Immature natural killer cell (primary cell): ENCODE measurements around the gene MYH15. TPM values are rescaled to one million over a fixed set of nuclear protein-coding genes. Genes with fewer than 3 reads are reported as not detected.

Experiments used
- DNase-seq, 3 donors: peaks; one replicate each; pipeline ENCODE4 v3.0.0; 2022; ENCODE audit warnings: mixed read lengths in 1 of 3
- H3K27ac Mint-ChIP-seq, 6 donors: one replicate each; pipeline ENCODE4 v1.8.0; 2020; ENCODE audit warnings: mixed read lengths in 6 of 6, mild to moderate bottlenecking in 5 of 6, inconsistent platforms in 4 of 6, moderate library complexity in 3 of 6
- H3K27me3 Mint-ChIP-seq, 3 donors: one replicate each; pipeline ENCODE4 v1.8.0; 2020 to 2021; ENCODE audit warnings: low read depth in 3 of 3, mild to moderate bottlenecking in 3 of 3, mixed read lengths in 3 of 3, moderate library complexity in 3 of 3, inconsistent platforms in 1 of 3
- H3K36me3 Mint-ChIP-seq, 3 donors: one replicate each; pipeline ENCODE4 v1.8.0; 2020; ENCODE audit warnings: mixed read lengths in 3 of 3, inconsistent platforms in 2 of 3, mild to moderate bottlenecking in 2 of 3
- H3K4me1 Mint-ChIP-seq, 2 donors: one replicate each; pipeline ENCODE4 v1.8.0; 2020; ENCODE audit warnings: inconsistent platforms in 2 of 2, mild to moderate bottlenecking in 2 of 2, mixed read lengths in 2 of 2, moderate library complexity in 1 of 2
- H3K4me3 Mint-ChIP-seq, 5 donors: one replicate each; pipeline ENCODE4 v1.8.0; 2020; ENCODE audit warnings: mild to moderate bottlenecking in 5 of 5, mixed read lengths in 5 of 5, inconsistent platforms in 3 of 5, moderate library complexity in 3 of 5
- H3K9me3 Mint-ChIP-seq, 6 donors: one replicate each; pipeline ENCODE4 v1.8.0; 2020; ENCODE audit warnings: mild to moderate bottlenecking in 6 of 6, mixed read lengths in 6 of 6, inconsistent platforms in 4 of 6, moderate library complexity in 3 of 6
- polyA plus RNA-seq, 3 donors: library from polyadenylated mRNA; unstranded; fragments of 300-500 nt; fragmentation: Illumina TruSeq; gene quantifications; one replicate each; pipeline ENCODE4 v1.2.3, GENCODE V29; 2021

The MYH15 gene
- polyA plus RNA-seq, 3 donors from 2014 or later, result not detected

DNA sequence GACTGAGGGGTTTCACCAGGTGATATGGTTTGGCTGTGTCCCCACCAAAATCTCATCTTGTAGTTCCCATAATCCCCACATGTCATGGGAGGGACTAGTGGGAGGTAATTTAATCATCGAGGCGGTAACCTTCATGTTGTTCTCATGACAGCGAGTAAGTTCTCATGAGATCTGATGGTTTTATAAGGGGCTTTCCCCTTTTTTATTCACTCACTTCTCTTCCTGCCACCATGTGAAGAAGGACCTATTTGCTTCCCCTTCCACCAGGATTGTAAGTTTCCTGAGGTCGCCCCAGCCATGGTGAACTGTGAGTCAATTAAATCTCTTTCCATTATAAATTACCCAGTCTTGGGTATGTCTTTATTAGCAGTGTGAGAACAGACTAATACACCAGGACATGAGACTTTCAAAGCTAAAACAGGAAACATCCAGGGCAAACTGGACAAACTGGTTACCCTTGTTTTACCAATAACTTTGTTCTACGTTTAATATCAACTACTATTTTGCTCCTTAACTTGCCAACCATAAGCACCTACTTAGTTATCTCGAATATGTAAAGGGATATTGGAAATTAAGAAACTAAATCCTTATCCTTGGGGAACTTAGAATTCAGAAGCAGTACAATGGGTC is 98.2 kb downstream of the MYH15 start:
- H3K4me1 Mint-ChIP-seq, result no peaks in the 10 kb centered on the region
- no peaks in the 10 kb centered on the region for H3K9me3 Mint-ChIP-seq
- no peak for DNase-seq
- H3K27me3 Mint-ChIP-seq, result no peaks in the 10 kb centered on the region
- H3K4me3 Mint-ChIP-seq, result no peak overlapping the region
- no peak overlapping the region for H3K27ac Mint-ChIP-seq
- no peaks in the 10 kb centered on the region for H3K36me3 Mint-ChIP-seq

DNA sequence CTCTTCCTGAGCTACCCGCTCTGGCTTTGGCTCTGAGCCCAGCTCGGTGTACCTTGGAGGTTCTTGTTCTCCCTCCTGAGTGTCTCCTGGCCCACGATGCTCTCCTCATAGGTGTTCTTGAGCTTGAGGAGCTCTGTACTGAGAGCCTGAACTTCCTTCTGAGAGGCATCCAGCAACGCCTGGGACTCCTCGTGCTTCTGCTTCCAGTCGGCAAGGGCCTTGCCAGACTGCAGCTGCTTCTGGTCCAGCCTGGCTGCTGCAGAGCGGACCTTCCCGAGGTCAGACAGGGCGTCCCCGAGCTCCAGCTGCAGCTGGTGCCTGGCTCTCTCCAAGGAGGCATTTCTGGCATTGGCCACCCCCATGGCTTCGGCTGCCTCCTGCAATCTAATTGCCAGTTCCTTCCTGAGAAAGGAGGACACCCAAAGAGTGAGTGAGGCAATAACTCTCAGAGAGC is 99.8 kb downstream of the MYH15 start:
- no peak for DNase-seq
- Mint-ChIP-seq H3K4me3 (no peak overlapping the region), H3K36me3 (no peaks in the 10 kb centered on the region), H3K9me3 (no peaks in the 10 kb centered on the region), H3K27me3 (no peaks in the 10 kb centered on the region), H3K4me1 (peaks cover 4 to 5% of the 10 kb centered on the region in 2 donors), H3K27ac (no peak overlapping the region)

DNA sequence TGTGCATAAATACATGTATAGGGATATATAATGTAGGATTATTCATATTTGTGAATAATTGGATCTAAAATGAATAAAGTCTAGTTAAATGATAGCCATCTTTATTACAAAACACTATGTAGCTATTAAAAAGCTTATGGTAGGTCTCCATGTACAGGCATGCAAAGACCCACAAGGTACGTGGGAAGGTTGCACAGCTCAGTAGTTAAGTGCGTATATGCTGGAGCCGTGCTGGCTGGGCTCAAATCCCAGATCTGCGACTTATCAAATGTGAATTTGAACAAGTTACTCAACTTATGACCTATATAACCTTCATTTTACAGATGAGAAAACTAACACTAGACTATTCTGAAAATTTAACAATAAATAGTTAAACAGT is 100.6 kb downstream of the MYH15 start:
- H3K27me3 Mint-ChIP-seq, result no peaks in the 10 kb centered on the region
- no peaks in the 10 kb centered on the region for H3K36me3 Mint-ChIP-seq
- H3K4me3 Mint-ChIP-seq, result no peak overlapping the region
- H3K27ac Mint-ChIP-seq, result no peak overlapping the region
- no peaks in the 10 kb centered on the region for H3K9me3 Mint-ChIP-seq
- no peak for DNase-seq
- H3K4me1 Mint-ChIP-seq, result peaks cover 4 to 5% of the 10 kb centered on the region in 2 donors

DNA sequence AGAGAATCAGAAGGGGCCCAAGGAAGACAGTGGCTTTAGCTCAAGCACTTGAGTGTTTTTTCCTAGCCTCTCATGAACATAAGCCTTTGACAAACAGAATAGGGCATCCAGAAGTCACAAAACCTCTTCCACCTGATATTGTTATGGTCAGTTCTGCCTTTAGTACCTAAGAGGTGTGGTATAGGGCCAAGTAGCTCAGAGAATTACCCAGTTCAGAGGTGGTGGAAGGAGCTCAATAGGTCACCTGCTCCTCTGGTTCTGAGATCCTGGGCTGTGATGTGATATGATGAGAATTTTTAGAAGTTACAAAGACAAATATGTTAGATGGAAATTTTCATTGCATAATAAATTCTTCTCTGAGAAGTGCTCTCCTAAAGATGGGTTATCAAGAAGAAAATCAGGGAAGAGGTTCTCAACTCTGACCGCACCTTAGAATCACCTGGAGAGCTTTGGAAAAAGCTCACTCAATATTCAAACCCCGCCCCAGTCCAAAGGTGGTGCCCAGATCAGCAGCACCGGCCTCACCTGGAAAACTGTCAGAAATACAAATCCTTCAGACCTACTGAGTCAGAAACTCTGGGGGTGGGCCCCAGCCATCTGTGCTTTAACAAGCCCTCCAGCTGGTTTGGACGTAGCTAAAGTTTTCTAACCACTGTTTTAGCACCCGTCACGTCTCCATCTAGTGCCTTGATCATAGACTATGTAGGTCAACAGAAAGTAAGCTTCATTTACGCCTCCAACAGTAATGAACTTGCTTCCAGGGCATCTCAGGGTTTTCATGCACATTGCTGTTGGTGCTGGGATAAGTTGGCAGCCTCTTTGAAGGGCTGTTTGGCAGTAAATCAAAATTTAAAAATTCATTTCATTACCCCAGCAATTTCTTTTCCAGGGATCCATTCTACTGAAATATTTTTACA is 101.3 kb downstream of the MYH15 start:
- Mint-ChIP-seq H3K27me3 (no peaks in the 10 kb centered on the region), H3K9me3 (no peaks in the 10 kb centered on the region), H3K27ac (no peak overlapping the region), H3K4me3 (no peak overlapping the region), H3K4me1 (peaks cover 4 to 5% of the 10 kb centered on the region in 2 donors), H3K36me3 (no peaks in the 10 kb centered on the region)
- DNase-seq, result no peak

DNA sequence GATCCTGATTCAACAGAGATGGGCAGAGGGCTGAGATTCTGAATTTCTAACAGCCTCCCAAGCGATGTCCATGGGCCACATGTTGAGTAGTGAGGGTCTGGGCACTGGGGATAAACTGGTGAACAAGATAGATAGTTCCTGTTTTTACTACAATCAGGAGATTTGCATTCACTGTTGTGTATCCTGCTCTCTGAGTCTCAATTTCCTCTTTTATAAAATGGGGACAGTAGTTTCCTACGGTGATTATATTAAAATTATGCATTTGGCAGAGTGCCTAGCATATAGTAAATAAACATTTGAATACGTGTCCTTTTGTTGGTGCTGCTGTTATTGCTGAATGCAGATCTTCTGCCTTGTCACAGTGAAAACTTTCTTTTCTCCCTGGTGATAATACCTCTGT is 102.5 kb downstream of the MYH15 start:
- Mint-ChIP-seq H3K4me1 (peaks cover 4 to 5% of the 10 kb centered on the region in 2 donors), H3K36me3 (no peaks in the 10 kb centered on the region), H3K27me3 (no peaks in the 10 kb centered on the region), H3K27ac (no peak overlapping the region), H3K4me3 (no peak overlapping the region), H3K9me3 (no peaks in the 10 kb centered on the region)
- DNase-seq, result no peak

DNA sequence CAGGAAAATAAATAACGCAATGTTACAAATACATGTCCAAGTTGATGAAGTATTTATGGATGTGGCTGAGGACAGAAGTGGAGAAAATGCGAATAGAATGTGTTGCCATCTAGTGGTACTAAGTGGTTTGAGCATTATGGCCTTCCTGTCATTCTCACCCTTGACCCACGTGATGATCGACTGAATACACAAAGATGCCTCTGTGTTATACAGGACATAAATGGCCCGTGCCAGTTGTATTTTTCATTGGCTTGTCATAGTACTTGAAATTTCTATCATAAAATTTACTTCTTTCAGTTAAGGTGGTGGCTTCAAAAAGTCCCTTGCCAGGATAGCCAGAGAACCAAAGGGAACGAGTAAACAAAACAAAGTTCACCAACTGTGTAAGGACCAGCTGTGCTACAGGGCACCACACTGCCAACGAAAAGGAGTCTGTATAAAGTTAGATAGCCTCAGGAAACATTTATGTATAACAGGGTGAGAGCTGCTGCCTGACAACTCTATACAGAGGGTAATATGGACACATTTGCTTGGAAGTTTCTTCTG is 103.7 kb downstream of the MYH15 start:
- H3K27ac Mint-ChIP-seq, result peak overlapping the region in 1 of 6 donors; percentile 7
- peaks cover 4 to 5% of the 10 kb centered on the region in 2 donors for H3K4me1 Mint-ChIP-seq
- no peaks in the 10 kb centered on the region for H3K36me3 Mint-ChIP-seq
- no peak overlapping the region for H3K4me3 Mint-ChIP-seq
- no peaks in the 10 kb centered on the region for H3K9me3 Mint-ChIP-seq
- no peaks in the 10 kb centered on the region for H3K27me3 Mint-ChIP-seq
- peak in 1 of 3 donors; percentile 64 for DNase-seq

DNA sequence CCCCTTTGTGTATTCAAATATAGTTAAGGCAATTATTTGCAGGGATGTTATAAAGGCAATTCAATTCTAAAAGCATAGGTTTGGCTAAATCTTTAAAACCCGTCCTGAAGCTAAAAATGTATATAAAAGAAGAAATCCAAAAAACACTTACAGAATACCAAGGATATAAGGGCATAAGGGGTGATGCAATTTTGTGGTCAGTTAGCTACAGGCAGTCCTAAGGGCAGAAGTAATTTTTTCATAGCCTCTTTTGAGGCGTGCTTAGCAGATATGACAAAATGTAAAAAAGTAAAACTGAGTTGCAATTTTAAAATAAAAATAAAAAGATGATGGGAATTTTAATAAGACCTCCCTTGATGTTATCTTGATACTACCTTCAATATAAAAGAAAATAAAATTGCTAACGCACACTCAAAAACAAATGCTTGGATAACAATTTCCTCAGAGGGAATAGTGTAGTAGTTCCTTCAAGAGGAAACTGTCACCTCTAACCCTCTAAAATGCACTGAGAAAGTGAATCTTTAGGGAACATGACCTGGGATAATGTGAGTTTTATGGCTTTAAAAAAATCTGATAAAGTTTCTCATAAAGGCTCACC is 104.2 kb downstream of the MYH15 start:
- no peak overlapping the region for H3K27ac Mint-ChIP-seq
- H3K9me3 Mint-ChIP-seq, result no peaks in the 10 kb centered on the region

DNA sequence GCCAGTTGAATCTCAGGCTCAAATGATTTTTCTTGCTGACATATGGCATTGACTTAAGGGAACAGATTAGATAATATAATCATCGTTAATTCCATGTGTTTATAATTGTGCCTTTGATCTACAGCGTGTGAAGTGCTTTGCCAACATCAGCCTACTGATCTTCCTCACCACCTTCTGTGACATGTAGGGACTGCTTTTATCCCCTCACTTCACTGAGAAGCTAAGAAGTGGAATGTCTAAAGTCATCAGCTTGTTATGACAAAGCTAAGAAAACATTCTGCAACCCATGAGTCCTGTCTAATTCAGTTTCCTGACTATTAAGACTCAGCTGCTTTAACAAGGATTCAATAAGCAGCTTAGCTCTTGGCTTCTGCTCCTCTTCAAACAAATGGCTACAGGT is 106.0 kb downstream of the MYH15 start:
- Mint-ChIP-seq H3K36me3 (peaks cover 0 to 3% (median 0%) of the 10 kb centered on the region in 3 donors), H3K27me3 (no peaks in the 10 kb centered on the region), H3K9me3 (no peaks in the 10 kb centered on the region), H3K4me3 (no peak overlapping the region), H3K27ac (no peak overlapping the region), H3K4me1 (peaks cover 4 to 5% of the 10 kb centered on the region in 2 donors)
- no peak for DNase-seq

More for the DNA sequence above, 104.2 kb downstream of the MYH15 start:
- H3K27me3 Mint-ChIP-seq, result no peaks in the 10 kb centered on the region
- H3K36me3 Mint-ChIP-seq, result no peaks in the 10 kb centered on the region
- H3K4me1 Mint-ChIP-seq, result peaks cover 4 to 5% of the 10 kb centered on the region in 2 donors
- DNase-seq, result no peak
- H3K4me3 Mint-ChIP-seq, result no peak overlapping the region

DNA sequence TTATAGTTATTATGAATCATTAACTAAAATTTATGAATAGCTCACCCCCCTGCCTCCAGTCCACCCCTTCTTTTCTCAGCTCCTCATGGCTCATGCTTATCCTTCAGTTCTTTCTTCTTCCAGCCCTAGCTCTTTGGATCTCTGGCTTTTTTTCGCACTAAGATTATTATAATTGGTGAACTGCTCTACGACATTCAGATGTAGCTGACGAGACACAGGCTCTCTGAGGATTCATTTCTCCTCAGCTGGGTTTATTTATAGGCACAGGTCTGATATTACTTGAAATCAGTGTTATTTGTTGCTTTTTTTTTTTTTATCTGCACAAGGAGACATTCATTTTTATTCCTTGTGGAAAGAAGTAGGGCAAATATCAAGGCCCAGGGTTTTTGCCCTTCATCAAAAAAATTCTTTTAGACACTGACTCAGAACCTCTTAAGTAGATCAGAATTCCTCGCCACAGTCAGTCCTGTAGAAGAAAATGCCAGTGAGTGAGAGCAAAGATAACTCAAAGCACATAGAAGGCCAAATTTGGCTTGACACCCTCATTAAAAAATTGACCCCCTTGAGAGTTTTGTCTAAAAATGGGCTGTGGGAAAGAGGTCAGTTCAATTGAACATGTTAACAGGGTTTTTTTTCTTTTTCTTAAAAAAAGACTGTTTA is 106.6 kb downstream of the MYH15 start:
- peaks cover 0 to 3% (median 0%) of the 10 kb centered on the region in 3 donors for H3K36me3 Mint-ChIP-seq
- no peak overlapping the region for H3K27ac Mint-ChIP-seq
- DNase-seq, result no peak
- peaks cover 4 to 5% of the 10 kb centered on the region in 2 donors for H3K4me1 Mint-ChIP-seq
- no peaks in the 10 kb centered on the region for H3K27me3 Mint-ChIP-seq
- H3K4me3 Mint-ChIP-seq, result no peak overlapping the region
- H3K9me3 Mint-ChIP-seq, result no peaks in the 10 kb centered on the region

DNA sequence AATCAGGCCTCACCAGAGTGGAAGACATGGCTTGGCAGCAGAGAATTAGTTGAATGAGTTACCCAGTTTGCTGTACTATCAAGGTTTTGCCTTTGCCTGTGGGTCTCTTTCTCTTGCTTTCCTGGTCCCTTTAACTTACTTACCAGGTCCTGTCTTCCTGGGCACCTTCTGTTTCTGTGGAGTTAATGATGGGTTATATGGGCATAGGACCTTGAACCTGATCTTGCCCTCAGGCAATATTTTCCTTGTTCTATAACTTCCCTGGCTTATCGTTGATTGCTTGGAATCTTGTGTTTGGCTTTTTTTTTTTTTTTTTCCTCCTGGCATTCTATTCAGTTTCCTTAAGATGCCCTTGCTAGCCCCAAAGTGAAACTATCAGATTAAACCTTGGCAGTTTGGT is 107.2 kb downstream of the MYH15 start:
- H3K4me3 Mint-ChIP-seq, result no peak overlapping the region
- no peak for DNase-seq
- peaks cover 4 to 5% of the 10 kb centered on the region in 2 donors for H3K4me1 Mint-ChIP-seq
- H3K27ac Mint-ChIP-seq, result no peak overlapping the region
- no peaks in the 10 kb centered on the region for H3K9me3 Mint-ChIP-seq
- H3K36me3 Mint-ChIP-seq, result peaks cover 0 to 3% (median 0%) of the 10 kb centered on the region in 3 donors
- H3K27me3 Mint-ChIP-seq, result no peaks in the 10 kb centered on the region

DNA sequence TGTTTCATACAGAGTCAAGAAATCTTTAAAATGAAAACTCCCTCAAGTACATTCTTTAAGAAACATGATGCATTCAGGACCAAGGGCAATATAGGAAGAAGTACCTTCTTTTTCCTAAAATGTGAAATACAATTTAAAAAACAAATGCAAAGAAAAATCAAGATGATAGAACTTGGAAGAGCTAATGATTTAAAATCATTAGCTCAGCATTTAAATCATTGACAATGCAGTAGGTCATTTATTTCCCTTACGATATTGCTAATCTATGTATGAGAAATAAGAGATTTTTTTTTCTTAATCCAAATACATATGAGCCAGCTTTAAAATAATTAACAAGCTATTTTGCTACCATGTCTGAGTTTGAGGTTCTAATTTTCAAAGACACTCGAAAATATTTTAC is 108.6 kb downstream of the MYH15 start:
- DNase-seq, result no peak
- Mint-ChIP-seq H3K4me3 (no peak overlapping the region), H3K36me3 (peaks cover 0 to 3% (median 0%) of the 10 kb centered on the region in 3 donors), H3K27ac (no peak overlapping the region), H3K4me1 (peaks cover 2 to 5% of the 10 kb centered on the region in 2 donors), H3K27me3 (no peaks in the 10 kb centered on the region), H3K9me3 (no peaks in the 10 kb centered on the region)

DNA sequence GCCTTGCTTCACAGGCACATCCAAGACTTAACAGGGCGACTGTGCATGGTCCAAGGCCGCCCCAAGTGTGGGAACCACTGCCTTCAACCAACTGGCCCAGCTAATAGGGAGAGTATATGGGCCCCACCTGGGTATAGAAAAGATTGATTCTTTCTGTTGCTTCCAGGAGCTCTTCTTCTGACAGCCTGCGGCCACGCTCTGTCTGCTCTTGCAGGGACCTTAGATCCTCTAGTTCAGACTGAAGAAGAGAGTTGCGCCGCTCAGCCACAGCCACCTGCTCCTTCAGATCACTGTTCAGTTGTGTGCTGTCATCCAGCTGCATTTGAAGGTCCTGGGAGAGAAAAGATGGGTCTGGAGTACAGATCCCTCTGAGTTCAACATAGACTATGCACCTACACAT is 111.9 kb downstream of the MYH15 start:
- Mint-ChIP-seq H3K4me3 (no peak overlapping the region), H3K9me3 (no peaks in the 10 kb centered on the region), H3K36me3 (peaks cover 0 to 3% (median 0%) of the 10 kb centered on the region in 3 donors), H3K27ac (no peak overlapping the region), H3K4me1 (peaks cover 8 to 17% of the 10 kb centered on the region in 2 donors), H3K27me3 (peaks cover 0 to 3% (median 2%) of the 10 kb centered on the region in 3 donors)
- DNase-seq, result no peak

DNA sequence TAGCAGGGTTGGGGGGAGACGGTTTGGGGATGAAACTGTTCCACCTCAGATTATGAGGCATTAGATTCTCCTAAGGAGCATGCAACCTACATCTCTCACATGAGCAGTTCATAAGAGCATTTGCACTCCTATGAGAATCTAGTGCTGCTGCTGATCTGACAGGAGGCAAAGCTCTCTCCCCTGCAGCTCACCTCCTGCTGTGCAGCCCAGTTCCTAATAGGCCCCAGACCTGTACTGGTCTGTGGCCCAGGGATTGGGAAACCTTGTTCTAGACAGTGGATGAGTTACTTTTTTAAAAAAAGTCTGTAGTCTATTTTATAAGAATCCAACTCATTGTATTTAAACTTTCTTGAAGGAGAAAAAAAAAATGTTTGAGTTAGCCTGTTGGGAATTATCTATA is 114.1 kb downstream of the MYH15 start:
- Mint-ChIP-seq H3K4me3 (no peak overlapping the region), H3K4me1 (peaks cover 8 to 17% of the 10 kb centered on the region in 2 donors), H3K27ac (no peak overlapping the region), H3K36me3 (peaks cover 0 to 3% (median 0%) of the 10 kb centered on the region in 3 donors), H3K27me3 (peaks cover 0 to 3% (median 2%) of the 10 kb centered on the region in 3 donors), H3K9me3 (no peaks in the 10 kb centered on the region)
- no peak for DNase-seq
